DMS153 treated with DMSO at 0.1 percent for 48 hours (cell line): ENCODE results near the gene OPA3.

Experiments
- DNase-seq: peaks from one replicate; lab custom pipeline; 2025; ENCODE audit not compliant: unreplicated experiment; lab: John Stamatoyannopoulos, UW

The OPA3 gene

DNA sequence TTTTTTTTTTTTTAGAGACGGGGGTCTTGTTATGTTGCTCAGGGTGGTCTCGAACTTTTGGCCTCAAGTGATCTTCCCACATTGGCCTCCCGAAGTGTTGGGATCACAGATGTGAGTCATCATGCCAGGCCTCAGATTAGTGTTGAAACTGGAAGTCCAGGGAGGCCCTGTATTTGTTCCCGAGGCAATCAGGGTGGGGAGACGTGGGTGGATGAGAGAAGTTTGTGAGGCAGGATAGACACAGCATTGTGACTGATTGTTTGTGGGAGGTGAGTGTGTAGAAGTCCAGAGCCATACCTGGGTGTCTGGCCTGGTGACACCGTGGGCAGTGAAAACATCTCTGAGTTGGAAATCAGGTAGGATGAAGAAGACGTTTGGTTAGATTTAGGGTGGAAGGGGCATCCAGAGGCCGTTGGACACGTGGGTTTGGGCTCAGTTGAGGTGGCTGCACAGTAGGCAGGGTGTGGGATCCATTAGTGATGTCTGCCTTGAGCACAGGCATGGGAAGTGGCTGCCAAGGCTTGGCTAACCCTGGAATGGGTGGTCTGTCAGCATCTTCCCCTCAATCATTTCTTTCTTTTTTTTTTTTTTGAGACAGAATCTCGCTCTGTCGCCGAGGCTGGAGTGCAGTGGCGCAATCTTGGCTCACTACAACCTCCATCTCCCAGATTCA, 100.2 kb downstream of the OPA3 start:
- DNase-seq: no peak

- DNase-seq: no peak
Observed at GRCh38 chr19:45483033-45483432, 101.6 kb downstream of the OPA3 start.

DNA sequence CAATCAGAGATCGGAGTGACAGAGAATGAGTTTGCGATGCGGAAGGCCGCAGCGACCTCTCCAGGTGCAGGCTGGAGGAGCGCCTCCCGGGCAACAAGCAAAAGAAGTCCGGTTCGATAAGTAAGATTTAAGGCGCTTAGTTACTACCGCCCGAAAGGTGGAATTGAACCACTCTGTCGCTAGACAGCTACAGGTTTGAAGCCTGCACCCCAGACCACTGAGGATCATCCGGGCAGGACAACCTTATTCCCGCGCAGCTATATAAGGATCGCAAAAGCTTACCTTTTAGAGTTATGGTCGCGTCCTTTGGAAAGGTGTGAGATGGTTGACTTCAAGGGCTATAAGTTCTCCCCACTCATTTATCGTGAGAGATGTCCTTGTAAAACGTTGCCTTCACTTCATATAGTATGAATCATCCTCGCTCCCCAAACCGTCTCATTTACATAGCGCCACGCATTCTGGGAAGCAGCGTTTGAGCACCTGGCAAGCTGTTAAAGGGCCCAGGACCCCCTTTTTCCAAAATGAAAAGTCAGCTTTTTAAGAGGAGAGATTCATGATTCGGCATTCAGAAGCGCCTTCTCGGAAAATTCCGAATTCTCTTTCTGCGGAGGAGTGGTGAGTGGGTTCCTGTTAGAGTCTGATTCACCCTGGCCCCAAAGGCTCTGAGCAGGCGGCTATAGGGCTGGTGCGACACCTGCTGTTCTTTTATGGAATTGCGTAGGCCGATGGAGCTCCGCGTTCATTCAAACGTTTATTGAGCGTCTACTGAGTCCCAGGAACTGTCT, 106.0 kb downstream of the OPA3 start:
- peak; percentile 85 for DNase-seq

- DNase-seq: no peak
Observed at GRCh38 chr19:45477713-45478453, 106.7 kb downstream of the OPA3 start.
